ENCODE results near the gene HOXC13. TPM values are rescaled to one million over a fixed set of nuclear protein-coding genes. Genes with fewer than 3 reads are reported as not detected.

The HOXC13 gene
- total RNA-seq, 1 experiment from 2014 or later: not detected

- Mint-ChIP-seq H3K36me3 (ENCODE audit: insufficient read depth, unreplicated experiment) (peaks cover 8% of the 10 kb centered on the region), H3K4me1 (ENCODE audit: low read depth, unreplicated experiment) (peaks cover 8% of the 10 kb centered on the region), H3K9me3 (ENCODE audit: low read depth, unreplicated experiment) (no peaks in the 10 kb centered on the region), H3K27me3 (ENCODE audit: unreplicated experiment) (peaks cover 76% of the 10 kb centered on the region), H3K27ac (ENCODE audit: unreplicated experiment) (no peak overlapping the region), H3K4me3 (ENCODE audit: low read depth, unreplicated experiment) (no peak overlapping the region)
- TF ChIP-seq, protein P1, sequence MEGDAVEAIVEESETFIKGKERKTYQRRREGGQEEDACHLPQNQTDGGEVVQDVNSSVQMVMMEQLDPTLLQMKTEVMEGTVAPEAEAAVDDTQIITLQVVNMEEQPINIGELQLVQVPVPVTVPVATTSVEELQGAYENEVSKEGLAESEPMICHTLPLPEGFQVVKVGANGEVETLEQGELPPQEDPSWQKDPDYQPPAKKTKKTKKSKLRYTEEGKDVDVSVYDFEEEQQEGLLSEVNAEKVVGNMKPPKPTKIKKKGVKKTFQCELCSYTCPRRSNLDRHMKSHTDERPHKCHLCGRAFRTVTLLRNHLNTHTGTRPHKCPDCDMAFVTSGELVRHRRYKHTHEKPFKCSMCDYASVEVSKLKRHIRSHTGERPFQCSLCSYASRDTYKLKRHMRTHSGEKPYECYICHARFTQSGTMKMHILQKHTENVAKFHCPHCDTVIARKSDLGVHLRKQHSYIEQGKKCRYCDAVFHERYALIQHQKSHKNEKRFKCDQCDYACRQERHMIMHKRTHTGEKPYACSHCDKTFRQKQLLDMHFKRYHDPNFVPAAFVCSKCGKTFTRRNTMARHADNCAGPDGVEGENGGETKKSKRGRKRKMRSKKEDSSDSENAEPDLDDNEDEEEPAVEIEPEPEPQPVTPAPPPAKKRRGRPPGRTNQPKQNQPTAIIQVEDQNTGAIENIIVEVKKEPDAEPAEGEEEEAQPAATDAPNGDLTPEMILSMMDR (IDR thresholded peaks at IDR 0.05; ENCODE audit: unreplicated experiment): no peak
- BruUV-seq (replicated peaks): no TSS peak
- intact Hi-C loops (cut with micrococcal nuclease; ENCODE audit: unreplicated experiment): no loop called here
- DNase-seq: no peak
- CTCF ChIA-PET: interaction anchor here (0.7 to 1.3 kb wide), 2 partner anchors 8 to 14 kb away, joined by 3 read pairs; partner anchors contain the start of gene HOXC10
Observed at GRCh38 chr12:53976823-53977595, 38.4 kb downstream of the HOXC13 start.

DNA sequence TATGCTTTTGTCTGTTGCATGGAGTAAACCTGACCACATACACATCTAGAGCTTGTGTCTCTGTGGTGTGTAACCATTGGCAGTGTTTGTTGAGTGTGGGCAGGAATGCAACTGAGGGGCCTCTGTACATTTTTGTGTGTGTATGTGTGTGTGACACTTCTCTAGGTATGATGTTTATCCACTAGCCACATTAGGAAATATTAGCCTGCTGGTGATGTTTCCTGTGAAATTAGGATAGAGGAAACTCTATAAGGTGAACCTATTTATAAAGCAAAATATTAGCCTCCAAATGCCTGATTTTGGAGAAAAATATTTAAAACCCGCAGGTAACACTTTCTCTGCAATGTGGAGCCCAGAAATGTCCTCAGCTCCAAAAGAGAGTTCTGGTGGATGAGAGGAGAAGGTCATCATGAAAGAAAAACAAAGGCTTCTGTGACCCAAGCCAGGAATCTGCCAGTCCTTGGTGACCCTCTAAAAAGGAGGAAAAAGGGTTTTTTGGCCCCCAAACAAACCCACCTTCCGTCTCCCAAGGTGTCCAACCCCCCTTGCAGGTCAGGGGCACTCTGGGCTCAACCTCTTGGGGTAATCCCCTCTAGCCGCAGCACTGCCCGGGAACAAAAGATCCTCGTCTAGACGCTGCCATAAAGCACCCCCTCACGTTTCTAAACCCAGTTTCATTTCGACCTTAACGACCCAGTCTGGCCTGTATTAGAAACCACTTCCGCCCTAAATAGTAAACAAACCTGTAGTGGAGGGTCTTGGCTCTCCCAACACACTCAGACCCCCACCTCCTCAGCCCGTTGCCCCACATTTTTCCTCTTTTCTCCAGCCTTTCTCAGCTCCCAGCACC, 39.2 kb downstream of the HOXC13 start:
- Mint-ChIP-seq H3K27ac (ENCODE audit: unreplicated experiment) (no peak overlapping the region), H3K4me1 (ENCODE audit: low read depth, unreplicated experiment) (peaks cover 8% of the 10 kb centered on the region)
- CTCF ChIA-PET: interaction anchor here (0.5 to 0.7 kb wide), 2 partner anchors 14 to 196 kb away, joined by 3 read pairs; no protein-coding TSS in a partner anchor

GRCh38 chr12:53978477-53979356, 40.1 kb downstream of the HOXC13 start:
- no peak overlapping the region for H3K27ac Mint-ChIP-seq (ENCODE audit: unreplicated experiment)
- CTCF ChIA-PET: interaction anchor here (0.5 kb wide), 1 partner anchor 197 kb away, joined by 3 read pairs; no protein-coding TSS in a partner anchor
- H3K36me3 Mint-ChIP-seq (ENCODE audit: insufficient read depth, unreplicated experiment): peaks cover 13% of the 10 kb centered on the region
- peak overlapping the region; percentile 16 for H3K4me3 Mint-ChIP-seq (ENCODE audit: low read depth, unreplicated experiment)
- BruUV-seq (replicated peaks): no TSS peak
- DNase-seq: no peak
- TF ChIP-seq, protein P1 (IDR thresholded peaks at IDR 0.05; ENCODE audit: unreplicated experiment): no peak
- H3K27me3 Mint-ChIP-seq (ENCODE audit: unreplicated experiment): peaks cover 76% of the 10 kb centered on the region
- peaks cover 8% of the 10 kb centered on the region for H3K4me1 Mint-ChIP-seq (ENCODE audit: low read depth, unreplicated experiment)
- intact Hi-C loops (cut with micrococcal nuclease; ENCODE audit: unreplicated experiment): no loop called here
- H3K9me3 Mint-ChIP-seq (ENCODE audit: low read depth, unreplicated experiment): no peaks in the 10 kb centered on the region

More for the DNA sequence above, 39.2 kb downstream of the HOXC13 start:
- BruUV-seq (replicated peaks): no TSS peak
- H3K27me3 Mint-ChIP-seq (ENCODE audit: unreplicated experiment): peaks cover 76% of the 10 kb centered on the region
- TF ChIP-seq, protein P1 (IDR thresholded peaks at IDR 0.05; ENCODE audit: unreplicated experiment): no peak
- no peaks in the 10 kb centered on the region for H3K9me3 Mint-ChIP-seq (ENCODE audit: low read depth, unreplicated experiment)
- peaks cover 8% of the 10 kb centered on the region for H3K36me3 Mint-ChIP-seq (ENCODE audit: insufficient read depth, unreplicated experiment)
- intact Hi-C loops (cut with micrococcal nuclease; ENCODE audit: unreplicated experiment): no loop called here
- no peak for DNase-seq
- peak overlapping the region; percentile 16 for H3K4me3 Mint-ChIP-seq (ENCODE audit: low read depth, unreplicated experiment)

All from Calu3 (cell line).